Inflammatory macrophage treated with lipopolysaccharide for 1 hour (primary cell): Measurements from ENCODE around the gene PCNX1.
A peak's percentile ranks its signal among the peaks of the same experiment; 100 is the strongest.
"Not testable (repeated sequence)": the region's sequence is repeated elsewhere in the genome, so short reads cannot be mapped to it uniquely, and the experiment has no call there.

ENCODE experiments used
- DNase-seq, 2 donors: peaks; one replicate each; pipeline ENCODE4 v3.0.0-alpha.2; 2020 to 2022

The PCNX1 gene

DNA sequence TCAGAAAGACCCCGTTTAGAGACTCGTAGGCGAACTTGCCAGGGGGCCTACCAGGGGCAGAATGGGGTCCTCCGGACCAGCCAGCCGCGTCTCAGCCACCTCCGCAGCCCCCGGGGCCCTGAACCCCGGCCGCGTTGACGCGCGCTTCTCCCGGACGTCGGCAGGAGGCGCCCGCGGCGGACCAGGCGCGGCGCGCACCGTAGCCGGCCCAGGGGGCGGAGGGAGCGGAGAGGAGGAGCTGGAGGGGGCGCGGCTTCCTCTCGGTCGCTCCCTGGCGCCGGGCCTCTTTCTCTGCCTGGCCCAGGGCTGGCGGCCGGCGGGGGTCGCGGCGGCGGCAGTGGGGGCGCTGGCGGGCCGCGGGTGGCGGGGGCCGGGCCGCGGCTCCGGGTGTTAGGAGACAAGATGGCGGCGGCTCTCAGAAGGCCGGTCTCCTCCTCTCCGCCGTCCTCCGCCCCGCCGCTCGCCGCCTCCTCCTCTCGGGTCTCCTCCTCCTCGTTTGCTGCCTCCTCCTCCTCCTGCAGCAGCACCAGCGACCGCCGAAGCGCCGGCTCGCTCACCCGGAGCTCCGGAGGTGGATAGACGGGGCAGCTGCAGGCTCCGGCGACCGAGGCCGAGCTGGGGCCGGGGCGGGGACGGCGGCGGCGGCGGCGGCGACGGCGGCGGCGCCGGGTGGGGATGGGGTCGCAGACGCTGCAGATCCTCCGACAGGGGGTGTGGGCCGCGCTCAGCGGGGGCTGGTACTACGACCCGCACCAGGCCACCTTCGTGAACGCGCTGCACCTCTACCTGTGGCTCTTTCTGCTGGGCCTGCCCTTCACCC is at the start of gene PCNX1:
Gene PCNX1 (plus strand): TSS at position 284 of the 820 bp plus-strand sequence. CDS start 392 bp downstream, at position 676.
- DNase-seq = peak; percentile 70 to 86

DNA sequence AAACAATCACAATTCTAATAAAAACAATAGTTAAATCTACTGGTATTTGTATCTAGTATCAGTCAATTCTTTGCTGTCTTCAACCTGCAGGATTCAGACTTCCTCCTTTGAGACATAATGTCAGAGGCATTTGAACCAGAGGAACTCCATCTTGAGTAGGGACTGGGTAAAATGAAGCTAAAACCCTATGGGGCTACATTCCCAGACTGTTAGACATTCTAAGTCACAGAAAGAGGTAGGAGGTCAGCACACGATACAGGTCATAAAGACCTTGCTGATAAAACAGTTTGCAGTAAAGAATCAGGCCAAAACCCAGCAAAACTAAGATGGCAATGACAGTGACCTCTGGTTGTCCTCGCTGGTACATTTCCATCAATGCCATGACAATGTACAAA is 49.8 kb upstream of the PCNX1 start:
- no peak for DNase-seq

DNA sequence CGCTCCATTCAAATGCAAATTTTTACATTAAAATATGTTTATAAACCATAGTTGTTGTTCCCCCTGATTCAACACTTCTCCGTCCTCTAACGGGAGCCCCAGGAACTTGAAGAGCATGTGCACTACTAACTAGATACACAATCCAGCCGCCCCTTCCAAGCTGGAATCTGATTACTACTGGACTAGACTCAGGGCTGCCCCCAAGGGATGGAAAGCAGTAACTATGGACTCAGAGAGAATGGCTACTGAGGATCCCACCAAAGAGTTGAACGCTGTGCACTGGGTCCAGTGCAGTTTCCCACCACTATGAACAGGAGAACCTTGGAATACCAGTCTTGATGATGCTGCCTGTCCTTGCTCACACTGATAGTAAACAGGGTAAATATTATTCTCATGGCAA is 48.6 kb upstream of the PCNX1 start:
- DNase-seq = no peak

DNA sequence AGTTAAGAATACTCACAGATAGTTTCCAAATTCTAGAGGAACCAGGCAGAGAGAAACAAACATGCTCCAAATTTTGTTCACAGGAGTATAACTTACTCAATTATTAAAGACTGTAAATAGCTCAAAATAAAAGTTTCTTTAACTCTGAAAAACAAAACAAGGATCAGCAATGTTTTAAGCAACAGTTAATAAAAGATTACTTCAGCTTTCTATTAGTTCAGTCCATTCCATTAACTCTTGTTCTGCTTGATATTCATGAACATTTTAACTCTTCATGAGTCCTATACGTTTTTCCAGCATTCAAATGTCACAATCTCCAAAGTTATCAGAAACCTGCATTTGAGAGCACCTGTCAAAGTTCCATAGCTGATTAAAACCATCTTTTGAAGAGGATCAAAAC is 40.3 kb upstream of the PCNX1 start:
- not testable (repeated sequence) for DNase-seq

DNA sequence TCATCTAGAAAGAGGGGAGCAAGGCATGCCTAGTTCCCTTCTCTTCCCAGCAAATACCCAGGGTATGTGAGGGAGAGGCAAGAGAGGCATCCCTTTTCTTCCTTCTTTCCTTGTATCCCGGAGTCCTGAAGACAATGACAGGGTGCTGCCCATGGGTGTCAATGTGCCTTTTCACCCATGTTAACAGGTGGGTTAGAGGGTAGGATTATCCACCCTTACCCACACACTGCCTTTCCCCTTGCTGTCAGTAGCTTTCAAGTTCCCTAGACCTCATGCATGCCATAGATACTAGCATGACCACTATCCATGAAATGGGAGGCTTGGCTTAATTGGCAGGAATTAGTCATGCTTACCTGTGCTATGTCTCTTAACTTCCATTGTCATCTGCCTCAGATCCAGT is 36.3 kb upstream of the PCNX1 start:
- DNase-seq = no peak

DNA sequence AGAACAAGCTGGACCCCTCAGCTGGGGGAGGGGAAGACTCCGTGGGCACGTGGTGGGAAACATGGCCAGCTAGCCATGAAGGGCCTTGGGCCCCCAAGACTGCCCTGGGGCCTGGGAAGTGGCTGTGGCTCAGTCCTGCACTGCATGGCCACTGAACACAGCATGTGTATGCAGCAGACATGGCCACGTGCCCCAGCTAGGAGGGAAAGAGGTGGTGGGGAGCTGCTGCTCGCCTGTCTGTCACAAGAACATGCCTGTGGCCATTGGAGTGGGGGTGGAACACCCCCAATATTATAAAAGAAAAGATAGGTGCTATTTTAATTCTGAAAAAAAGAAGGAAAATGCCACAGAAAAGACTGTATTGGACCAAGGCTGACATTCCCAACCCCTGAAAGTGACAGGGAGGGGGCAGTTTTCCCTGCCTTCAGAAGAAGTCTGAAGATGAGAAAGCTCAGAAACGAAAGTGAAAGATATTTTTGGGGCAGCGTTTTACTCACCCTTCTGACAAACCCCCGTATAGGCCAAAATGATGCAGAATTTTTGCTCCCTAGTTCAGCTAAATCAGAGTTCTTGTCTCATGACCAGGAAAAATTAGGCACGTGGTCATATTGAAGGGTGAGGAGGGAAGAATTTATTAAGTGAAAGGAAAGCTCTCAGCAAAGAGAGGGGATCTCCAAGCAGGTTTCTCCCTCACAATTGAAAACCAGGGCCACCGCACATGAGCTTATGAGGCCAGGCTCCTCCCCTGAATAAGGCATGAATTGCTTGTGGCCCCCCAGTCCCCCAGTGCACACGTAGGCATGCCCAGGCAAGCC is 35.2 kb upstream of the PCNX1 start:
- DNase-seq = no peak

DNA sequence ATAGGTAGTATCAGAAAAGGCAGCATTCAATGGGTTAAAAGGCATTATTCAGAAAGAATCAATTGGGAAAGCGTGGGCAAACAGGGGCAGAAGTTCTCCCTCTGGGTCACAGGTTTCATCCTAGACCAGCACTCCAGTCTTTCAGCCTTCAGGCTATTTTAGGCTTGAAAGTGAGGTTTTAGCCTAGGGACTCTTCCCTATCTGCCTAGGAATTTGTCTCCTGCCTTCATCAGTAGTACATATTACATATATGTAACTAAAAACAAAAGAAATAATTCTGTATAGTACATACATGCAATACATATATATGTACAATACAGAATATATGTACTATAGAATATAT is 34.6 kb upstream of the PCNX1 start:
- DNase-seq = no peak

DNA sequence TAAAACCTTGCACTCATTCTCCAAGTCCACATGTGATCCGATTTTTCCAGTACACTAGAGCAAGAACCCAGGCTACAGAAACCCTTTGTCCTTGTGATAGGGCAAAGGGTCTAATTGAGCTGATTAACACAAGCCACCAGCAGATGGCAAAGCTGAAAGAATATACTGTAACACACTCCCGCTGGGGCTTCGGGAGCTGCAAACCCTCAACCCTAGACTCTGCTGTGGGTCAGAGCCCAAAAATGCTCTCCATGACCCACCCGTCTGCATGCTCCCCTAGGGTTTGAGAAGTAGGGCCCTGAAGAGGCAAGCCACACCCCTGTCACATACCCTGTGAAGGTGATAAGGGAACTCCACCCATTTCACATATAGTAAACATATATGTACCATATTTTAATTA is 33.6 kb upstream of the PCNX1 start:
- DNase-seq = peak; percentile 19 to 40

DNA sequence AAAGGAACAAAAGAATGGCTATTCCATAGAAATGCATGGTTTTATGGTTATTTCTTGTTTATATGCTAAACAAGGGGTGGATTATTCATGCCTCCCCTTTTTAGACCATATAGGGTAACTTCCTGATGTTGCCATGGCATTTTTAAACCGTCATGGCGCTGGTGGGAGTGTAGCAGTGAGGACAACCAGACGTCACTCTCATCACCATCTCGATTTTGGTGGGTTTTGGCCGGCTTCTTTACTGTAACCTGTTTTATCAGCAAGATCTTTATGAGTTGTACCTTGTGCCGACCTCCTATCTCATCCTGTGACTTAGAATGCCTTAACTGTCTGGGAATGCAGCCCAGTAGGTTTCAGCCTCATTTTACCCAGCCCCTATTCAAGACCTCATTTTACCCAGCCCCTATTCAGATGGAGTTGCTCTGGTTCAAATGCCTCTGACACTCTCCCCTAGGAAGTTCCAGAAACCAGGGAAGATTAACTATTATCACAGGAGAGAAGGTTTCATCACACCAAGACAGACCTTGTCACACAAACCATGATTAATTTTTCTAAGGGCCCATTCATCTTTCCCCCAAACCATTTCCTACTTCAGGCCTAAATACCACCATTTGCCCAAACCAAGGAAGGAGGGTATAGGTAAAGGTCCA is 31.3 kb upstream of the PCNX1 start:
- not testable (repeated sequence) for DNase-seq

DNA sequence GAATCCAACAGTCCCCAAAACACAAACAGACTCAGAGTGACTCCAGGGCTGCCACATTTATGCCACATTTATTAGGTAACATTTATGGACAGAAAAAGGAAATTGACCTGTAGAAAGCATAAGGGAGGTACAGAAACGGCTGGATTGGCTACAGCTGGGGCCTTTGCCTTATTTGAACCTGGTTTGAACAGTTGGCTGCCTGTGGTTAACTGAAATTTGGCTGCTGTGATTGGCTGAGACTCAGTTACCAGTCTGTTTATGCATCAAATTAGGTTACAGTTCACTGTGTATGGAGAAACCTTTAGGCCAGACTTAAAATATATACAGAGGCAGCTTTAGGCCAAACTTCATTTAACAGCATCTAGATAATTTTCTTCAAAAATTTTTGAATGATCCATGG is 27.8 kb upstream of the PCNX1 start:
- DNase-seq = no peak

DNA sequence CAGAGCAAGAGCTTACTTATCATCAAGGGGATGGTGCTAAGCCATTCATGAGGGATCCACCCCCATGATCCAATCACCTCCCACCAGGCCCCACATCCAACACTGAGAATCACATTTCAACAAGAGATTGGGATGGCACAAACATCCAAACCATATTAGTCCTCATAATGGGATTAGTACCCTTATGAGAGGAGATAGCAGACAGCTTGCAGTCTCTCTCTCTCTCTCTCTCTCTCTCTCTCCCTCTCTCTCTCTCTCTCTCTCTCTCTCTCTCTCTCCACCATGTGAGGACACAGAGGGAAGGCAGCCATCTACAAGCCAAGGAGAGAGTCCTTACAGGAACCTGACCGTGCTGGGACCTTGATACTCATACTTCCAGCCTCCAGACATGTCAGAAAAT is 26.4 kb upstream of the PCNX1 start:
- not testable (repeated sequence) for DNase-seq

DNA sequence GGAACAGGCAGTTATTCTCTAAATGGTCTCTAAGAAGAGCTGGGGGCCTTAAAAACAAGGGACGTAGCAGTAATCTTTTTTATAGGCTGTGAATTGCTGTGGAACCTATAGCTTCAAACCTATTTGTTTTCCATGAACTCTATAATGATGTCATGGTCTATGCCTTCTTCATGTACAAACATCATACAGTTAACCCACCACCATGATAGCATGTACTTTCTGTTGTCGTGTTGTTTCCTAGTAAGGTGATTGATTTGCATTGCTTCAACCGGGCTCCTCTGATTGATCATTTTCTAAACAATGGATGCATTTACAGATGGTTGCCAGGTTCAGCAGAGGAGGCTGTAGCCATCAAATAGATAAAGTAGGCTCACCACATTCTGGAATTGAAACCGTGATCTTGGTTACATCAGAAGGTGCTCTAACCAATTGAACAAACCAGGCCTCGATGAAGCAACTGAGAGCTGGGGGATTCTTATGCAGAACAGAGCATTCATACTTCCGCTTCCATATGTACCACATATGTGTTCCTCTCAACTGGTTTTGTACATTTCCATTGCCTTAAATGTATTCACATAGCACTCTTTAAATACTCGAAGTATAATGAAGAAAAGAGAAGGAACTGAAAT is 25.6 kb upstream of the PCNX1 start:
- DNase-seq = peak; percentile 89 to 90

DNA sequence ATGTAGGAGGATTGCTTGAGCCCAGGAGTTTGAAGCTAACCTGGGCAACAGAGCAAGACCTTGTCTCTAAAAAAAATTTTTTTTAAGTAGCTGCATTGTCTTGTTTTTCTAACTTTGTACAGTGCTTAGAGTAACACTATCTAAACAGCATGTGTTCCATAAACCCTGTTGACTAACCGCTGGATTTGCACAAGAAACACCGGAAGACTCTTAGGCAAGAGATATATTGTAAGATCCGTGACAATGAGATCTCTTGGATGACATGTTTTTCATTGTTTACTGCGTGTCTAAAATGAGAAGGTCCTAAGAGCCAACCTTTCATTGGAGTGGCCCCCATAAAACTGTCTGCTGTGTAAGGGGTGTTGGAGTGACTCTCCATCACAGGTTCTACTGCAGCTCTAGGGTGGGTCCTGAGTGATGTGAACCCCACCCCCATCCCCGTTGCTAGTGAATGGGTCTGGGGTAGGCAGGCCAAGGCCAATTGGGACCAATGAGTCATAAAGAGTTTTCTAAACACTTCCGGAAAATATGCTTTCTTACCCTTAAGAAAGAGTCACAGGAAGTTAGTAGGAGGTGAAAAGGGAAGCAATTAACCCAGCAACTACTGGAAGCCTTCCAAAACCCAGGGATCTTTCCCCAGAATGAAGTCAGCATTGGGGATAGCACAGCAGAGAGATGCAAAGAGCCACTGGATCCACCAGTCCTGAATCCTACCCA is 24.3 kb upstream of the PCNX1 start:
- DNase-seq = peak; percentile 95 to 97

DNA sequence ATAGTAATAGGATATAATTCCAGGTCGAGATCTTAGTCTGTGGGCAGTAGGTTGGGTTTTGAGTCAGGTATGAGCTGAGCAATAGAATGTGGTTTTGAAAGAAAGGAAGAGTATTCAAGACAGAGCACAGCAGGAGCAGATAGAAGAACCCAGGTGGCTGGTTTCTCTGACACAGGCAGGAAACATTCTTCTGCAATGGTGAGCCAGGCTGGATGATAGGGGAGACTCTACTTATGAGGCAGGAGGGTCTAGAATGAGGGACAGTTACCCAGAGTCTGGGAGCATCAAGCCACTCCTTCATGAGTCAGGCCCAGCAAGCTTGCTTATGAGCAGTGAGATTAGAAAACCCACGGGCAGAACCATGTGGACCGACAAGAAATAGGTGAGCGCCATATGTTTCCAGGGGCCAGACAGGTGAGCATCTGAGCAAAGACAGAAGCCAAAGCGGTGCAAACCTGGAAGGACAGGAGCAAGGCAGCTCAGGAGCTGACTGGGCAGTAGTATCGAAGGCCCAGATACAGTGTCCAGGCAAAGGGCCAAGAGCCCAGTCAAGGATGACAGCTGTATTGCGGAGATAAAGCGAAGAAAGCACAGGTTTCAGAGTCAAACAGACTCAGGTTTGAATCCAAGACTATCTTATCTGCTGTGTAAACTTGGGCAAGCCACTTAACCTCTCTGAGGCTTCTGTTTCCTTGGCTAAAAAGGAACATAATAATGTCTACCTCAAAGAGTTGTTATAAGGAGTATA is 22.5 kb upstream of the PCNX1 start:
- DNase-seq = no peak

DNA sequence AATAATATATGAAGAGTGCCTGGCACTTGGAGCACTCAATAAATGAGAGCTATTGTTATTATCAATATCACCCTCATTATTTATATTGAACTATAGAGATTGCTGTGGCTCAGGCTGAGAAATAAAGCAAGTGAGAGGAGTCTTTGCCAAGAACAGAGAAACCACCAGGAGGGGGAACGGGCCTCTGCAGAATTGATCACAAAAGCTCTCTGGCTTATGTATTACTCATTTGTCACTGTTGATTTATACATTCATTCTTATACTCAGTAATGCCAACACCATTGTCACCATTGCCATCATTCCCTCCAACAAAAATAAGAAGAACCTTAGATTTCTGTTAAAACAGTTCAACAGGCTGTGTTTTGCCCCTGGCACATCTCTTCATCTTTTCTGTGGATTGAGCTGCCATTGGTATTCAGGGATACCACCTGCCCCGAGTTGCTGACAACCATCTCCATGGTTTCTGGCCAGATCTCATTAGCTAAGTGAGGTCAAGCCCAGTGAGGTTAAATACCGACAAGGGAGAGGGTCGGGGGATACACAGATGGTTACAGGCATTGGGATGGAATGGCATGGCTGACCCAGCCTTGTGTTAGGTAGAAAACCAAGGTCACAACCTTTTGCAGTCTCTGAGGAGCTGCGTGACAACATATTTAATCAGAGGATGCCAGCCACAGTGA is 21.8 kb upstream of the PCNX1 start:
- DNase-seq = no peak

DNA sequence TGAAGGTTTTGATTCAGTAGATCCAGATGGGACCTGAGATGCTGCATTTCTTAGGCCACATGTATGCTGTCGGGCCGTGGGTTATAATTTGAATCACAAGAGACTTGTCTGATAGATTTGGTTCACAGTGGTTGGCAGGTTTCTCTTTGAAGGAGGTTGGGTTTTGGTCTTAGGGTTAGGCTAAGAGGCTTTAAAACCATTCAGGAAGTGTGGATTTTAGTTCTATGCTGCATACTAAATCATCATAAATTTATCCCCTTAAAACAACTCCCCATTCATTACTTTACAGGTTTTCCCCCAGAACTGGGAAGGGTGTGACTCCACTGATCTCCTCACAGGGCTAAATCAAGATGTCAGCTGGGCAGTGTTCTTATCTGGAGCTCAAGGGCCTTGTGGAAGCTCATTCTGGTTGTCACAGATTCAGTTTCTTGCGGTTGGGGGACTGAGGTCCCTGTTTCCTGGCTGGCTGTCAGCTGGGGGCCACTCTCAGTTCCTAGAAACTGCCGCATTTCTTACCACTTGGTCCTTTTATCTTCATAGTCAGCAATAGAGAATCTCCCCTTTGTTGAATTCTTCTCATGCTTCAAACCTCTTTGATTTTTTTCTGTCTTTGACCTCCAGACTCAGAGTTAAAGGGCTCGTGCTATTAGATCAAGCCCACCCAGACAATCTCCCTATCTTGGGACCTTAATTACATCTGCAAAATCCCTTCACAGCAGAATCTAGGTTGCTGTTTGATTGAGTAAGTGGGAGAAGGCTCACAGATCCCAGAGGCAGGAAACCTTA is 20.6 kb upstream of the PCNX1 start:
- no peak for DNase-seq

DNA sequence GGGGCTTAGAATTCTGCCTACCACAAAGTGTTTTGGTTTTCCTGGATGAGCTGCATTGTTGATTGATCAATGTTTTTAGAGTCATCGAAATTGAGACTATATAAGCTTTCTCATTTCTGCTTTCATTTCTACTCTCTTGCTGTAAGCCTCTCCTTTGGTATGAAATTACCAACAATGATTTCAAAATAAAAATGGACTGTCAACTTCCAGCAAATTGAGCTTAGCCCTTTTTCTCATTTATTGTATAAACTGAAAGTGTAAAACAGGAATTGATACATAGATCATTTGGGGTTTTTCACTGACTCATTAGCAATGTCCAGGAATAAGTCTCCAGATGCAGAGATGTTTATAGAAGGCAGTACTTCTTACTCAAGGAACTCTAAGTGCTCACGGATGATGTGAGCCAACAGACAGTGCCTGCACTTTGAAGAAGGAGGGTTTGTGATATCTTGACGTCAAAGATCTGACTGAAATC is 20.0 kb upstream of the PCNX1 start:
- DNase-seq = peak; percentile 82 to 94

DNA sequence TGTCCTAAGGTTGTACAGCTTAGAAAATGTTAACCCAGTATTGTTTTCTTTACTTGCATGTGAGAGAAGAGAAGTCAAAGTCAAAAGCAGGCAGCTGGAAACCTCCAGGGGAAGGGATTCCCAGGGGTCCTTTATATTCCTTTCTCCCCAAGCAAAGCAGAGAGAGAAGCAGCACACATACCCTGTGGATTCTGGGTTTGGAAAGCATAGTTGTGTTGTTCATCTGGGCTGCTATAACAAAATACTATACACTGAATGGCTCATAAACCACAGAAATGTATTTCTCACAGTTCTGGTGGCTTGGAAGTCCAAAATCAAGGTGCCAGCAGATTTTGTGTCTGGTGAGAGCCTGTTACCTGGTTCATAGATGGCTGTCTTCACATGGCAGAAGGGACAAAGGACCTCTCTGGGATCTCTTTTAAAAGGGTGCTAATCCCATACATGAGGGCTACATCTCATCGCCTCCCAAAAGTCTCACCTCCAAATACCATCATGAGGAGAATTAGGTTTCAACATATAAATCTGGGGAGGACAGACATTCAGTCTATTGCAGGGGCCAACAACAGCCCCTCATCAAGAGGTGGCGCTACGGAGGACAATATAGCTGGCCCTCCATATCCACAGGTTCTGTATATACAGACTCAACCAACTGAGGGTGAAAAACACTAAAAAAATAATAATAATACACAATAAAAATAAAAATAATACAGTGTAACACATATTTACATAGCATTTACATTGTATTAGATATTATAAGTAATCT is 19.3 kb upstream of the PCNX1 start:
- DNase-seq = no peak

DNA sequence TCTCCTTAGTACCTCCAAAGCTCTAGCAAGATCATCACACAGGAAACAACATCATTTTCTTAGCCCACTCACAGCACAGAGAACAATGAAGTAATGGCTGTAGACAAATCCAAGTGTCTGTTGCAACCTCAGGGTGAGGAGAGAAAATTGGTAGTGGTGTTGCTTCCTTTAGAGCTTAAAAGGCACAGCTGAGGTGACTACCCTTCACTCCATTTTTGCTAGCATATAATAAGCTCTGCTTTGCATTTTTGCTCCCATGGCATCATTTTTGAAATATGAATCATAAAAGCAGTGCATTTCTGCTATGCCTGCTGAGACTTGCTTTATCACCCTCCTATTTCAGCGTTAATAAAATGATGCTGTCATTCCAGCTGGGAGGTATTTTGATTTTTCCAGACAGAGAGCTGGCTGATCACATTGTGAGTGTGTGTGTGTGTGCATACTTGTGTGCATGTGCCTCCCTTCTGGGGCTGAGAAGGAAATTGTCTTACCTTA is 18.5 kb upstream of the PCNX1 start:
- peak; percentile 76 to 85 for DNase-seq
